ENCODE data around the gene MACROH2A1. TPM values are rescaled to one million over a fixed set of nuclear protein-coding genes. Genes with fewer than 3 reads are reported as not detected.

Gene MACROH2A1
- total RNA-seq, 1 donor from 2014 or later, result 101 TPM

Small RNAs within 50 kb of the gene (small RNA-seq; reads per million reads assigned to genes)
- gene DCANP1, result not detected

Other genes starting within 250 kb of the MACROH2A1 start
- not detected for gene DCANP1, start 48.1 kb upstream of the MACROH2A1 start, total RNA-seq
- gene TIFAB, start 53.1 kb upstream of the MACROH2A1 start, total RNA-seq, result not detected
- 1.1 TPM for gene NEUROG1, start 136.7 kb upstream of the MACROH2A1 start, total RNA-seq
- 9.5 TPM for gene CXCL14, start 179.8 kb upstream of the MACROH2A1 start, total RNA-seq